Skeletal muscle tissue (tissue), 4 donors: Measurements from ENCODE around the gene DUSP14. TPM values are rescaled to one million over a fixed set of nuclear protein-coding genes. Genes with fewer than 3 reads are reported as not detected.
"Not testable (repeated sequence)": the region's sequence is repeated elsewhere in the genome, so short reads cannot be mapped to it uniquely, and the experiment has no call there.

Source experiments
- H3K27ac ChIP-seq: one replicate; pipeline ENCODE4 v1.7.0; 2013; ENCODE audit warnings: mild to moderate bottlenecking, low read depth, low read length, inconsistent platforms
- H3K27me3 ChIP-seq, 3 donors: one replicate each; pipeline ENCODE4 v1.7.0; 2013; ENCODE audit warnings: low read length in 3 of 3; ENCODE audit not compliant: control insufficient read depth in 3 of 3, insufficient read depth in 3 of 3
- H3K36me3 ChIP-seq, 3 donors: one replicate each; pipeline ENCODE4 v1.7.0; 2013; ENCODE audit warnings: low read length in 3 of 3; ENCODE audit not compliant: control insufficient read depth in 3 of 3, insufficient read depth in 3 of 3
- H3K4me1 ChIP-seq, 3 donors: one replicate each; pipeline ENCODE4 v1.7.0; 2013; ENCODE audit warnings: low read length in 3 of 3, mild to moderate bottlenecking in 3 of 3; ENCODE audit not compliant: control insufficient read depth in 3 of 3, insufficient read depth in 3 of 3
- H3K4me3 ChIP-seq, 3 donors: one replicate each; pipeline ENCODE4 v1.7.0; 2013; ENCODE audit warnings: low read length in 3 of 3
- H3K9ac ChIP-seq, 3 donors: one replicate each; pipeline ENCODE4 v1.7.0; 2013; ENCODE audit warnings: low read length in 3 of 3, mild to moderate bottlenecking in 3 of 3, moderate library complexity in 2 of 3, low read depth in 1 of 3
- H3K9me3 ChIP-seq, 3 donors: one replicate each; pipeline ENCODE4 v1.7.0; 2013; ENCODE audit warnings: low read length in 3 of 3; ENCODE audit not compliant: control insufficient read depth in 3 of 3
- total RNA-seq: library from RNA; depleted of rRNA; stranded (reverse); fragments of >200 nt; gene quantifications from one replicate; pipeline ENCODE4 v1.2.3, GENCODE V29; 2014
- donor health status: Osteomylitis.

Gene DUSP14
- total RNA-seq = 9.4 TPM

- Histone ChIP-seq H3K4me3 (peak within 1 kb of the TSS; percentile 88 to 91 (median 89)), H3K27ac (peak within 1 kb of the TSS; percentile 84), H3K36me3 (no peaks in the 10 kb centered on the region), H3K4me1 (peaks cover 21 to 27% (median 25%) of the 10 kb centered on the region in 3 donors), H3K9ac (peak within 1 kb of the TSS; percentile 77 to 93 (median 89)), H3K9me3 (no peaks in the 10 kb centered on the region), H3K27me3 (no peaks in the 10 kb centered on the region)
Measured at GRCh38 chr17:37489197-37490001, at the start of gene DUSP14. DUSP14 (plus strand) TSS chr17:37489891; CDS start chr17:37512273, 22,382 bp downstream.

GRCh38 chr17:37440424-37440823 lies 49.3 kb upstream of the DUSP14 start:
- H3K4me3 ChIP-seq = no peak overlapping the region
- H3K36me3 ChIP-seq = peaks cover 25 to 54% (median 45%) of the 10 kb centered on the region in 3 donors
- no peak overlapping the region for H3K9ac ChIP-seq
- no peaks in the 10 kb centered on the region for H3K4me1 ChIP-seq
- H3K27ac ChIP-seq = no peak overlapping the region
- no peaks in the 10 kb centered on the region for H3K27me3 ChIP-seq
- H3K9me3 ChIP-seq = no peaks in the 10 kb centered on the region

GRCh38 chr17:37441369-37442014 lies 48.2 kb upstream of the DUSP14 start:
- not testable (repeated sequence) for H3K27ac ChIP-seq, H3K4me3 ChIP-seq, H3K9me3 ChIP-seq, H3K27me3 ChIP-seq, H3K4me1 ChIP-seq, H3K9ac ChIP-seq
- peaks cover 25 to 54% (median 45%) of the 10 kb centered on the region in 3 donors for H3K36me3 ChIP-seq

GRCh38 chr17:37446027-37446426 lies 43.7 kb upstream of the DUSP14 start:
- Histone ChIP-seq H3K9ac (no peak overlapping the region), H3K4me3 (no peak overlapping the region), H3K27me3 (no peaks in the 10 kb centered on the region), H3K27ac (no peak overlapping the region), H3K4me1 (no peaks in the 10 kb centered on the region), H3K36me3 (peaks cover 13 to 46% (median 36%) of the 10 kb centered on the region in 3 donors), H3K9me3 (no peaks in the 10 kb centered on the region)

GRCh38 chr17:37447641-37448040 lies 42.0 kb upstream of the DUSP14 start:
- no peak overlapping the region for H3K9ac ChIP-seq
- no peak overlapping the region for H3K27ac ChIP-seq
- peaks cover 6 to 30% (median 26%) of the 10 kb centered on the region in 3 donors for H3K36me3 ChIP-seq

GRCh38 chr17:37450112-37450511 lies 39.6 kb upstream of the DUSP14 start:
- Histone ChIP-seq H3K4me3 (no peak overlapping the region), H3K9me3 (no peaks in the 10 kb centered on the region), H3K27ac (no peak overlapping the region), H3K9ac (no peak overlapping the region), H3K27me3 (no peaks in the 10 kb centered on the region), H3K4me1 (peaks cover 4 to 5% (median 4%) of the 10 kb centered on the region in 3 donors), H3K36me3 (peaks cover 2 to 15% (median 14%) of the 10 kb centered on the region in 3 donors)

More at GRCh38 chr17:37447641-37448040, 42.0 kb upstream of the DUSP14 start:
- Histone ChIP-seq H3K27me3 (no peaks in the 10 kb centered on the region), H3K4me3 (no peak overlapping the region), H3K4me1 (peaks cover 0 to 2% (median 0%) of the 10 kb centered on the region in 3 donors), H3K9me3 (no peaks in the 10 kb centered on the region)

DNA sequence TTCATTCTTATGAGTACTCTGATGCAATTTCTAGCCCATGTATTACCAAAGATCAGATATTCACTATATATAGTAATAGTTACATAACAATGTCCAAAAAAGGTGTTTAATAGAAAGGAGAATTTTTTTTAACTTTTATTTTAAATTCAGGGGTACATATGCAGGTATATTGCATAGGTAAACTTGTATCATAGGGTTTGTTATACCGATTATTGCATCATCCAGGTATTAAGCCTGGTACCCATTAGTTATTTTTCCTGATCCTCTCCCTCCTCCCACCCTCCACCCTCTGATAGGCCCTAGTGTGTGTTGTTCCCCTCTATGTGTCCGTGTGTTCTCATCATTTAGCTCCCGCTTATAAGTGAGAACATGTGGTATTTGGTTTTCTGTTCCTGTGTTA lies 31.9 kb upstream of the DUSP14 start:
- H3K9ac ChIP-seq, H3K4me1 ChIP-seq, H3K27me3 ChIP-seq, H3K36me3 ChIP-seq, H3K27ac ChIP-seq, H3K9me3 ChIP-seq, H3K4me3 ChIP-seq: not testable (repeated sequence)

- H3K27me3 ChIP-seq = no peaks in the 10 kb centered on the region
- no peak overlapping the region for H3K4me3 ChIP-seq
- no peak overlapping the region for H3K9ac ChIP-seq
- no peaks in the 10 kb centered on the region for H3K9me3 ChIP-seq
- H3K27ac ChIP-seq = no peak overlapping the region
- peaks cover 0 to 9% (median 0%) of the 10 kb centered on the region in 3 donors for H3K36me3 ChIP-seq
- H3K4me1 ChIP-seq = no peaks in the 10 kb centered on the region
Measured at GRCh38 chr17:37458805-37459204, 30.9 kb upstream of the DUSP14 start.

DNA sequence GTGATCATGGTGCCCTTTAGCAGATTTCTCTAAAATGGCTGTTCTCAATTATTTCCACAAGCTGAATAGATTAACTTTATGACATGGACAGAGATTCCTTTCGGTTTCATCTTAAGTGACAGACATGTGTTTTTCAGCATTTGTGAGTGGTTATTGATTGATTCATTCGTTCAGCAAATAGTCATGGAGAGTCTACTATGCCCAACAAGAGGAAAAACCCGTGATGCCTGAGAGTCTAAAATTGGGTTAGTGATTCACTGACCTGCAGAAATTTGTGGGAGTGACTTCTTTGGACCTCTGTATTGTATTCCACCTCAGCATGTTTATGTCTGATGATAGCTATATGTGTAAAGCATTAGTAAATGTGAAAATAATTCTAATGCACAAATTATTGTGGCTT lies 28.0 kb upstream of the DUSP14 start:
- Histone ChIP-seq H3K9me3 (no peaks in the 10 kb centered on the region), H3K4me3 (no peak overlapping the region), H3K36me3 (peaks cover 4 to 25% (median 18%) of the 10 kb centered on the region in 3 donors), H3K27ac (no peak overlapping the region), H3K4me1 (no peaks in the 10 kb centered on the region), H3K9ac (no peak overlapping the region), H3K27me3 (no peaks in the 10 kb centered on the region)

DNA sequence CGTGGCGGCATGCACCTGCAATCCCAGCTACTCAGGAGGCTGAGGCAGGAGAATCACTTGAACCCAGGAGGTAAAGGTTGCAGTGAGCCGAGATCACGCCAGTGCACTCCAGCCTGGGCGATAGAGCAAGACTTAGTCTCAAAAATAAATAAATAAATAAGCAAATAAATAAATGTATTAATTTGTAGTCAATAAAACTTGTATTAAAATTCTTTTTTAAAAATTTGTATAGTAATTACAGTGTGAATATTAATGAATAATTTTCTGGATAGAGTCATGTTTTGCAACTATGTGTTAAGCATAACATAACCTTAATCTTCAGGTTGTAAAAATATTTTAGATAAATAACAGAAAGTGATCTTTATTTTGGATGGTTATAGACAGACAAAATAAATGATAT lies 27.2 kb upstream of the DUSP14 start:
- Histone ChIP-seq H3K9me3 (no peaks in the 10 kb centered on the region), H3K27me3 (no peaks in the 10 kb centered on the region), H3K4me1 (no peaks in the 10 kb centered on the region), H3K4me3 (no peak overlapping the region), H3K27ac (no peak overlapping the region), H3K9ac (no peak overlapping the region), H3K36me3 (peaks cover 4 to 32% (median 24%) of the 10 kb centered on the region in 3 donors)
